ENCODE data around the gene KCNN3. TPM values are rescaled to one million over a fixed set of nuclear protein-coding genes. Genes with fewer than 3 reads are reported as not detected.

Gene KCNN3
- polyA plus RNA-seq, 6 donors from 2014 or later: 0.03 TPM; not detected in 5

- Mint-ChIP-seq H3K27ac (no peak overlapping the region), H3K4me3 (no peak overlapping the region), H3K27me3 (peaks cover 39 to 53% (median 42%) of the 10 kb centered on the region in 3 donors), H3K4me1 (no peaks in the 10 kb centered on the region), H3K9me3 (peaks cover 0 to 4% (median under 1%) of the 10 kb centered on the region in 7 donors), H3K36me3 (no peaks in the 10 kb centered on the region)
- no peak for DNase-seq
- ATAC-seq (ENCODE audit: low read depth in 2 of 2): no peak
These were observed 210.1 kb downstream of the KCNN3 start for GRCh38 chr1:154659823-154660592.

GRCh38 chr1:154657556-154657955, 212.5 kb downstream of the KCNN3 start:
- no peak overlapping the region for H3K4me3 Mint-ChIP-seq
- DNase-seq: no peak
- peaks cover 44 to 77% (median 63%) of the 10 kb centered on the region in 3 donors for H3K27me3 Mint-ChIP-seq
- no peaks in the 10 kb centered on the region for H3K4me1 Mint-ChIP-seq
- H3K36me3 Mint-ChIP-seq: no peaks in the 10 kb centered on the region
- ATAC-seq (ENCODE audit: low read depth in 2 of 2): no peak
- H3K9me3 Mint-ChIP-seq: peaks cover 0 to 7% (median 2%) of the 10 kb centered on the region in 7 donors
- H3K27ac Mint-ChIP-seq: no peak overlapping the region

GRCh38 chr1:154652893-154653292, 217.2 kb downstream of the KCNN3 start:
- Mint-ChIP-seq H3K9me3 (peaks cover 0 to 7% (median 2%) of the 10 kb centered on the region in 7 donors), H3K4me3 (no peak overlapping the region), H3K27ac (no peak overlapping the region), H3K27me3 (peaks cover 24 to 48% (median 40%) of the 10 kb centered on the region in 3 donors), H3K36me3 (no peaks in the 10 kb centered on the region), H3K4me1 (no peaks in the 10 kb centered on the region)
- ATAC-seq (ENCODE audit: low read depth in 2 of 2): no peak
- DNase-seq: no peak

Other genes with a start within 250 kb of the KCNN3 start
- gene PMVK, start 66.4 kb upstream of the KCNN3 start, polyA plus RNA-seq (ENCODE audit: low read depth in 6 of 6): 10 to 100 TPM; 30.8 to 45.7 (median 33.3) TPM
- 10 to 100 TPM; 36.2 to 77.3 (median 69.5) TPM for gene PBXIP1, start 85.8 kb upstream of the KCNN3 start, polyA plus RNA-seq (ENCODE audit: low read depth in 6 of 6)
- 10 to 100 TPM in 5 of 6 donors, 1 to 10 TPM in 1; 10.0 to 45.1 (median 29.4) TPM for gene PYGO2, start 91.5 kb upstream of the KCNN3 start, polyA plus RNA-seq (ENCODE audit: low read depth in 6 of 6)
- gene SHC1, start 100.5 kb upstream of the KCNN3 start, polyA plus RNA-seq (ENCODE audit: low read depth in 6 of 6): 10 to 100 TPM; 23.3 to 34.0 (median 26.3) TPM
- gene CKS1B, start 104.4 kb upstream of the KCNN3 start, polyA plus RNA-seq (ENCODE audit: low read depth in 6 of 6): 100 to 1,000 TPM; 117 to 196 (median 131) TPM
- 10 to 100 TPM; 37.0 to 57.0 (median 49.4) TPM for gene FLAD1, start 113.1 kb upstream of the KCNN3 start, polyA plus RNA-seq (ENCODE audit: low read depth in 6 of 6)
- not detected for gene LENEP, start 123.3 kb upstream of the KCNN3 start, polyA plus RNA-seq (ENCODE audit: low read depth in 6 of 6)
- gene ZBTB7B, start 132.5 kb upstream of the KCNN3 start, polyA plus RNA-seq (ENCODE audit: low read depth in 6 of 6): 1 to 10 TPM in 5 of 6 donors, not detected in 1; 2.2 to 5.5 (median 2.7) TPM
- not detected for gene DCST2, start 163.5 kb upstream of the KCNN3 start, polyA plus RNA-seq (ENCODE audit: low read depth in 6 of 6)
- not detected for gene DCST1, start 163.5 kb upstream of the KCNN3 start, polyA plus RNA-seq (ENCODE audit: low read depth in 6 of 6)
- 1 to 10 TPM; 2.8 to 8.8 (median 7.0) TPM for gene ADAM15, start 181.0 kb upstream of the KCNN3 start, polyA plus RNA-seq (ENCODE audit: low read depth in 6 of 6)
- 1 to 10 TPM in 5 of 6 donors, not detected in 1; 2.6 to 6.0 (median 3.3) TPM for gene EFNA4, start 193.5 kb upstream of the KCNN3 start, polyA plus RNA-seq (ENCODE audit: low read depth in 6 of 6)
- gene EFNA3, start 208.6 kb upstream of the KCNN3 start, polyA plus RNA-seq (ENCODE audit: low read depth in 6 of 6): 1 to 10 TPM in 3 of 6 donors, under 1 TPM in 2, not detected in 1; 0.54 to 2.9 (median 2.1) TPM

Data from naive B cell (primary cell).